Erythroblast (primary cell): ENCODE results near the gene ZBTB7B.

Experiments used
- DNase-seq, 2 experiments: peaks; one replicate each; lab custom pipeline; 2025; lab: John Stamatoyannopoulos, UW
- GATA1 ChIP-seq: IDR thresholded peaks from 2 replicates; pipeline ENCODE4 v1.6.1; 2011; ENCODE audit warnings: low read depth, mild to moderate bottlenecking, control low read depth, low read length, moderate library complexity
- POLR2A ChIP-seq: IDR thresholded peaks from 2 replicates; pipeline ENCODE4 v1.6.1; 2011; ENCODE audit warnings: mild to moderate bottlenecking, low read length

The ZBTB7B gene

GRCh38 chr1:155017041-155017945, 14.7 kb downstream of the ZBTB7B start:
- TF ChIP-seq GATA1 (no peak), POLR2A (peak; percentile 33)
- DNase-seq, result peak; percentile 89 to 95

GRCh38 chr1:155017946-155018316, 15.3 kb downstream of the ZBTB7B start:
- DNase-seq, result no peak

GRCh38 chr1:155018617-155019348, 16.2 kb downstream of the ZBTB7B start:
- no peak for TF ChIP-seq GATA1
- no peak for TF ChIP-seq POLR2A
- DNase-seq, result no peak

More at GRCh38 chr1:155017946-155018316, 15.3 kb downstream of the ZBTB7B start:
- TF ChIP-seq POLR2A (no peak), GATA1 (no peak)

GRCh38 chr1:155019377-155020245, 17.0 kb downstream of the ZBTB7B start:
- TF ChIP-seq GATA1 (no peak), POLR2A (no peak)
- DNase-seq, result no peak

GRCh38 chr1:155022136-155022926, 19.7 kb downstream of the ZBTB7B start:
- DNase-seq, result no peak
- TF ChIP-seq GATA1 (no peak), POLR2A (no peak)

- TF ChIP-seq GATA1 (no peak), POLR2A (no peak)
- peak; percentile 61 to 68 for DNase-seq
Observed at GRCh38 chr1:155022927-155023236, 20.3 kb downstream of the ZBTB7B start.

- no peak for TF ChIP-seq POLR2A
- TF ChIP-seq GATA1, result no peak
- DNase-seq, result no peak
Observed at GRCh38 chr1:155023627-155024026, 21.0 kb downstream of the ZBTB7B start.

- DNase-seq, result no peak
- no peak for TF ChIP-seq POLR2A
- TF ChIP-seq GATA1, result no peak
Observed at GRCh38 chr1:155024315-155024714, 21.7 kb downstream of the ZBTB7B start.

- no peak for DNase-seq
- TF ChIP-seq POLR2A, result no peak
- no peak for TF ChIP-seq GATA1
Observed at GRCh38 chr1:155026154-155026553, 23.6 kb downstream of the ZBTB7B start.

- TF ChIP-seq POLR2A (no peak), GATA1 (no peak)
- no peak for DNase-seq
Observed at GRCh38 chr1:155026588-155026987, 24.0 kb downstream of the ZBTB7B start.

GRCh38 chr1:155029513-155030242, 27.1 kb downstream of the ZBTB7B start:
- TF ChIP-seq GATA1 (no peak), POLR2A (no peak)
- DNase-seq, result no peak

- TF ChIP-seq GATA1, result no peak
- no peak for DNase-seq
Observed at GRCh38 chr1:155030243-155030795, 27.7 kb downstream of the ZBTB7B start.
